Measurements from ENCODE around the gene FXYD4.

FXYD4 gene

DNA sequence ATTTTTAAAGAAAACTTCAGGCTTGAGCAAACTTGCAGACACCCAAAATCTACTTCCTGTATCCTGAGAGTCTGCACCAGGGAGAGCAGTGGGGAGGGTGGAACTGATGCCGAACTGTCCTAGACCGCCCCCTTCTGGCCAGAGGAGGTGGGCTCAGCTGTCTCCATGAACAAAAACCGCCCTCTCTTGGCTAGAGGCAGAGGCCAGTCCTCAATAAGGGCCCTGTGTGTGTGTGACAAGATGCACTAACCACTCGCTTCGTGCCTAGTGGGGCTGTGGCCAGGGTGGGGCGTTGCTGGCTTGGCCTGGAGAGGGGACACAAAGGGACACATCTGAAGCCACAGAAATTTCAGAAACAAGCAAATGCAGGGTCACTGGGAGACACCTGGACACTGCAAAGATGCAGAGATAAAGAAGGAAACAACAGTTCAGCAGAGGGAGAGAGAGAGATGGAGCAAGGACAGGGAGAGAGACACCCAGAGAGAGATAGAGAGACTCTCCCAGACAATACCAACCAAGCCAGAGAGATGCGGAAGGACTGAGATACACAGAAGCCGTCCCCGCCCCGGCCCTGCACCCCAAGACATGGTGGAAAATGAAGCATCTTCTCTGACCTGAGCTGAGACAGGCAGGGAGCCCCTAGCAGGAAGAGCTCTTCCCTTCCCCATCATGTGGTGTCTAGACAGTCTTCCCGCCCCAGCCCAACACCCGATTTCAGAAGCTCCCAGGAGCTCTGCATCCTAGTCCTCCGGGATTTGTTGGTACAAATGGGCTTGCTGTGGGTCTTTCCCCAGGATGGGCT is 22.7 kb upstream of the FXYD4 start:
- no peak overlapping the region for H3K4me3 ChIP-seq (ENCODE audit: low read length)
- no peak for DNase-seq (ENCODE audit: low read depth)
- peak; percentile 99 for TF ChIP-seq CTCF (conservative IDR thresholded peaks at IDR 0.05; ENCODE audit: low read depth, low read length)

DNA sequence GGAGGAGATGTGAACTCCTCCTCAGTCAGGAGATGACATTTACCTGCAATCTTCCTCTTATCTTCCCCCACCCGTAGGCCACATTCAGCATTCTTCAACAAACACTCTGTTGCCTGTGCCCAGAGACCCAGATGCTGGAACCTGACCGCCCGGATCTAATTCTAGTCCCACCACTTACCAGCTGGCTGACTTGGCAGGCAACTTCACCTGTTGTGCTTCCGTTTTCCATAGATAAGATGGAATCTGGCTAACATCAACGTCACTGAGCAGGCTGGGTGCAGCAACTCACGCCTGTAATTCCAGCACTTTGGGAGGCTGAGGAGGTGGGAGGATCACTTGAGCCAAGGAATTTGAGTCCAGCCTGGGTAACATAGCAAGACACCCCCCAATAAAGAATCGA is 21.3 kb upstream of the FXYD4 start:
- no peak for TF ChIP-seq CTCF (conservative IDR thresholded peaks at IDR 0.05; ENCODE audit: low read depth, low read length)
- no peak overlapping the region for H3K4me3 ChIP-seq (ENCODE audit: low read length)
- no peak for DNase-seq (ENCODE audit: low read depth)

DNA sequence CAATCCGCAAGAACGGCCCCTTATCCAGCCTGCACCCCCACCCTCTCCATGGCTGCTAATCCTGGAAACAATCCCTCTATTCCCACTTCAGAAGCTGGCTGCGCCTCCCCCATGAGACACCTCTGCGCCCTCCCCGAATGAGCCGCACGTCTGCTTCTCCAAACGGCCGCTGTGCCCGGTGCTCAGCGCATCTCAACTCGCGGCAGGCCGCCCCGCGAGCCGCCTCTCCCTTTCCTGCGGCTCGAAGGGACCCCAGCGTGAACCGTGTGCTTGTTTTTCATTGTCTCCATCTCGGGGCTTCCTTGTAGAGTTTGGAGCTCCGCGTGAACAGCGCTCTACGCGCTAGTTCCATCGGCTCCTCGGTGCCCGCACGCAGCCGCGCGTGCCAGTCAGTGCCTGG is 20.8 kb upstream of the FXYD4 start:
- no peak for DNase-seq (ENCODE audit: low read depth)
- TF ChIP-seq CTCF (conservative IDR thresholded peaks at IDR 0.05; ENCODE audit: low read depth, low read length) = no peak
- peak overlapping the region; percentile 21 for H3K4me3 ChIP-seq (ENCODE audit: low read length)

- no peak for DNase-seq (ENCODE audit: low read depth)
- H3K4me3 ChIP-seq (ENCODE audit: low read length) = no peak overlapping the region
- no peak for TF ChIP-seq CTCF (conservative IDR thresholded peaks at IDR 0.05; ENCODE audit: low read depth, low read length)
Observed at GRCh38 chr10:43351301-43351700, 20.1 kb upstream of the FXYD4 start.

DNA sequence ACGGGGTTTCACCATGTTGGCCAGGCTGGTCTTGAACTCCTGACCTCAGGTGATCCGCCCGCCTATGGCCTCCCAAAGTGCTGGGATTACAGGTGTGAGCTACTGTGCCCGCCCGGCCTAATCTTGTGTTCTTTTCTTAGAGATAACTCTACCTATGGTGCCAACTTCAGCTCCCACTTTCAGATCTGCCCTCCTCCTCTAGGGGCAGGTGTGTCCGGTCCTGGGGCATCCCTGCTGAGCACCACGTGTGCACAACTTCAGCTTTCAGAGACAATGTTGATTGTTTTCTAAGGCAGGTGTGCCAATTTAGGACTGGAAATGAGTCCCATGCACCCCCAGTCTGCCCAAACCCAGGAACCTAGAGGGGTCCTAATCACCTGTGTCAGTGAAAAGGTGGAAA is 18.5 kb upstream of the FXYD4 start:
- no peak overlapping the region for H3K4me3 ChIP-seq (ENCODE audit: low read length)
- no peak for TF ChIP-seq CTCF (conservative IDR thresholded peaks at IDR 0.05; ENCODE audit: low read depth, low read length)
- DNase-seq (ENCODE audit: low read depth) = no peak

- TF ChIP-seq CTCF (conservative IDR thresholded peaks at IDR 0.05; ENCODE audit: low read depth, low read length) = no peak
- no peak overlapping the region for H3K4me3 ChIP-seq (ENCODE audit: low read length)
- no peak for DNase-seq (ENCODE audit: low read depth)
Observed at GRCh38 chr10:43353495-43354329, 17.7 kb upstream of the FXYD4 start.

DNA sequence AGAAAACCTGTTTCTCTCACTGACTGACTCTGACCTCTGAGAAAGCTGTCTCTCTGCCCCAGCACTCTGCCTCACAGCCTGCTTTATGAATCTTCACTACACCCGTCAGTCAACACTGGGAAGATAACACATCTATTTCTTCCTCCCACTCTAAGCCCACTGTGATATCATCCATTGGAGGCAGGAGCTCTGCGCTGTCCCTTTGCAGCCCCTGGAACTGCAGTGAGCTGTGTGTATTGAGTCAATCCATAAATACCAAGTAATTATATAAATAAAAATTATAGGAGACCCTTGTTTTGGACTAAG is 17.2 kb upstream of the FXYD4 start:
- TF ChIP-seq CTCF (conservative IDR thresholded peaks at IDR 0.05; ENCODE audit: low read depth, low read length) = no peak
- no peak for DNase-seq (ENCODE audit: low read depth)

More for the DNA sequence above, 17.2 kb upstream of the FXYD4 start:
- H3K4me3 ChIP-seq (ENCODE audit: low read length) = no peak overlapping the region

Measured in retinal pigment epithelial cell (primary cell).